Heart left ventricle (tissue), 13 donors: ENCODE data around the gene WIPF2.

Source experiments
- POLR2A ChIP-seq, 2 donors: fragments of 450-650 bp; IDR thresholded peaks; one replicate each; pipeline ENCODE4 v1.6.1; 2017; ENCODE audit warnings: antibody characterized with exemption in 2 of 2, mild to moderate bottlenecking in 2 of 2, moderate library complexity in 2 of 2
- TF ChIP-seq, protein P1 (sequence below), 12 donors: fragments of 200-600 bp; sonication (generic) in 4 of 12; IDR thresholded peaks; one replicate each; pipeline versions ENCODE4 v1.5.0 to v1.8.0; 2018 to 2022; ENCODE audit warnings: antibody characterized with exemption in 12 of 12, mild to moderate bottlenecking in 5 of 12
- donor health status: ischemic (EF 13 %, LVEDD 7.1; RV severe dilation, severe dysfunction).
- donor health status: DM: no; HTN: yes; CAD: no.
- donor health status: DM: no; HTN: no; CAD: no.
- donor health status: ischemic (EF 25% LVEDD 6.9; RV normal size, moderate dysfunction).
- donor health status: ischemic (EF 25% LVEDD 5.7; RV mildly dilated, moderate dysfunction).
- donor health status: ischemic (EF 35%, LVEDD 5.7; RV mildly dilated, moderate dysfunction).
- donor health status: nonischemic (EF 11% LVEDD 7.7; RV severe dilation, severe dysfunction).
- donor health status: DM: yes; HTN: yes; CAD: no.
- donor health status: PGD.
- donor health status: ischemic (EF 29% LVEDD 5.4; RV normal size, mild dysfunction).
- donor health status: nonischemic (EF 23%, LVEDD 6.1; RV moderate dilation, normal function).

GRCh38 chr17:40314584-40314956 lies 95.5 kb downstream of the WIPF2 start:
- TF ChIP-seq, protein P1, sequence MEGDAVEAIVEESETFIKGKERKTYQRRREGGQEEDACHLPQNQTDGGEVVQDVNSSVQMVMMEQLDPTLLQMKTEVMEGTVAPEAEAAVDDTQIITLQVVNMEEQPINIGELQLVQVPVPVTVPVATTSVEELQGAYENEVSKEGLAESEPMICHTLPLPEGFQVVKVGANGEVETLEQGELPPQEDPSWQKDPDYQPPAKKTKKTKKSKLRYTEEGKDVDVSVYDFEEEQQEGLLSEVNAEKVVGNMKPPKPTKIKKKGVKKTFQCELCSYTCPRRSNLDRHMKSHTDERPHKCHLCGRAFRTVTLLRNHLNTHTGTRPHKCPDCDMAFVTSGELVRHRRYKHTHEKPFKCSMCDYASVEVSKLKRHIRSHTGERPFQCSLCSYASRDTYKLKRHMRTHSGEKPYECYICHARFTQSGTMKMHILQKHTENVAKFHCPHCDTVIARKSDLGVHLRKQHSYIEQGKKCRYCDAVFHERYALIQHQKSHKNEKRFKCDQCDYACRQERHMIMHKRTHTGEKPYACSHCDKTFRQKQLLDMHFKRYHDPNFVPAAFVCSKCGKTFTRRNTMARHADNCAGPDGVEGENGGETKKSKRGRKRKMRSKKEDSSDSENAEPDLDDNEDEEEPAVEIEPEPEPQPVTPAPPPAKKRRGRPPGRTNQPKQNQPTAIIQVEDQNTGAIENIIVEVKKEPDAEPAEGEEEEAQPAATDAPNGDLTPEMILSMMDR (IDR thresholded peaks at IDR 0.05) = no peak
- TF ChIP-seq POLR2A (IDR thresholded peaks at IDR 0.05) = no peak
